AG04449 (cell line): ENCODE data around the gene TCTN2.

ENCODE experiments used
- CTCF ChIA-PET: fragments of 350-600 bp; formaldehyde crosslinking; extraction: SDS; loops from one replicate; lab custom pipeline; 2021; ENCODE audit warnings: antibody characterized with exemption; lab: Yijun Ruan, JAX
- POLR2A ChIA-PET: fragments of 400-600, 350-600 bp; formaldehyde crosslinking; extraction: SDS; loops from one replicate; lab custom pipeline; 2020; ENCODE audit warnings: antibody characterized with exemption, inconsistent platforms; lab: Yijun Ruan, JAX
- DNase-seq: peaks from one replicate; pipeline ENCODE4 v3.0.0-alpha.2; 2010; ENCODE audit warnings: low read depth, low spot score
- H3K4me3 ChIP-seq: 2 replicates; pipeline ENCODE4 v1.5.1; 2011; ENCODE audit warnings: low read depth, mild to moderate bottlenecking, control low read depth, low read length
- TF ChIP-seq, protein P1 (sequence below): IDR thresholded peaks from one replicate; pipeline ENCODE4 v1.5.1; 2011; ENCODE audit warnings: mild to moderate bottlenecking, moderate library complexity, low read length, control low read depth, inconsistent platforms; ENCODE audit not compliant: insufficient read depth; ENCODE audit errors: missing control alignments

Gene TCTN2

DNA sequence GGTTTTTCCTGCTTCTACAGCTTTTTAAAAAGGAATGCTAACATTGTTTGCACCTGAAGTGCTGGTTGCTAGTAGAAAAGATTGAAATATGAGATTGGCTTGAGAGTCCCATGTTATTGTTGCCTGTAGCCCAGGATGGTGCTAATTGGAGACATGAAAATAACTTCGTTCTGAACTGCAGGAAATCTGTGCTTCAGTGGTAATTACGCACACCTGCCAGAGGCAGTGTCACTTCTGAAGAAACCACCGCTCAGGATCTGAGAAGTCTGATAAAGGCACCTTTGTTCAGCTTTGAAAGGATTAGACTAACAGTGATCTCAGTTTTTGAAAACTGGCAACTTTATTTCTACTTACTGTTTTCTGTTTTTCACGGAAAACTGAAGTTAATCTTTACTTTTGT is 25.7 kb downstream of the TCTN2 start:
- TF ChIP-seq, protein P1, sequence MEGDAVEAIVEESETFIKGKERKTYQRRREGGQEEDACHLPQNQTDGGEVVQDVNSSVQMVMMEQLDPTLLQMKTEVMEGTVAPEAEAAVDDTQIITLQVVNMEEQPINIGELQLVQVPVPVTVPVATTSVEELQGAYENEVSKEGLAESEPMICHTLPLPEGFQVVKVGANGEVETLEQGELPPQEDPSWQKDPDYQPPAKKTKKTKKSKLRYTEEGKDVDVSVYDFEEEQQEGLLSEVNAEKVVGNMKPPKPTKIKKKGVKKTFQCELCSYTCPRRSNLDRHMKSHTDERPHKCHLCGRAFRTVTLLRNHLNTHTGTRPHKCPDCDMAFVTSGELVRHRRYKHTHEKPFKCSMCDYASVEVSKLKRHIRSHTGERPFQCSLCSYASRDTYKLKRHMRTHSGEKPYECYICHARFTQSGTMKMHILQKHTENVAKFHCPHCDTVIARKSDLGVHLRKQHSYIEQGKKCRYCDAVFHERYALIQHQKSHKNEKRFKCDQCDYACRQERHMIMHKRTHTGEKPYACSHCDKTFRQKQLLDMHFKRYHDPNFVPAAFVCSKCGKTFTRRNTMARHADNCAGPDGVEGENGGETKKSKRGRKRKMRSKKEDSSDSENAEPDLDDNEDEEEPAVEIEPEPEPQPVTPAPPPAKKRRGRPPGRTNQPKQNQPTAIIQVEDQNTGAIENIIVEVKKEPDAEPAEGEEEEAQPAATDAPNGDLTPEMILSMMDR: no peak
- DNase-seq: no peak
- ChIA-PET CTCF (interaction anchor here (1.0 kb wide), 1 partner anchor 10 kb away, joined by 3 read pairs; no protein-coding TSS in a partner anchor), POLR2A (no interaction called here)
- no peak overlapping the region for H3K4me3 ChIP-seq

DNA sequence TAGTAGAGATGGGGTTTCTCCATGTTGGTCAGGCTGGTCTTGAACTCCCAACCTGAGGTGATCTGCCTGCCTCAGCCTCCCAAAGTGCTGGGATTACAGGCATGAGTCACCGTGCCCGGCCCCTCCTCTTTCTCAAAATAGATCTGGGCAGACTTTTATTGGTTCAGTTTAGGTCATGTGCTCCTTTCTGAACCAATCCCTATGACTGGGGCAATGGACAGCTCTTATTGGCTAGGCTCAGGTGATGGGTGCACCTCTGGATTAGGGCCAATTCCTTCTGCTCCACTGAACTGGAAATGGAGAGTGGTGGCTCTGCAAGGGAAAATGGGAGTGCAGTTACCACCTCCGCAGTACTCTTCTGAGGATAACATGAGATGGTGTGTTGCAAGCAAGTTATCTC is 35.0 kb downstream of the TCTN2 start:
- no peak for DNase-seq
- ChIA-PET POLR2A (no interaction called here), CTCF (no interaction called here)
- TF ChIP-seq, protein P1: no peak
- no peak overlapping the region for H3K4me3 ChIP-seq

DNA sequence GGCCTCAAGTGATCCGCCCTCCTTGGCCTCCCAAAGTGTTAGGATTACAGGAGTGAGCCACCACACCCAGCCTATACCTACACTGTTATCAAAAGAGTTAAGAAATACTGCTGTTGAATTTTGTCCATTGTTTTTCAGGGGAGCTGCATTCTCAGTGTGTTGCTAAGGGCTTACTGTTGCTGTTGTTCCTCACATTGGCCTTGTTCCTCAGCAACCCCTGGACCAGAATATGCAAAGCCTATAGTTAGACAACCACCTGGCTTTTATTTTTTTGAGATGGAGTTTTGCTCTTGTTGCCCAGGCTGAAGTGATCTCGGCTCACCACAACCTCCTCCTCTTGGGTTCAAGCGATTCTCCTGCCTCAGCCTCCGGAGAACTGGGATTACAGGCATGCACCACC is 36.6 kb downstream of the TCTN2 start:
- TF ChIP-seq, protein P1: no peak
- ChIA-PET POLR2A (no interaction called here), CTCF (no interaction called here)
- H3K4me3 ChIP-seq: no peak overlapping the region
- DNase-seq: no peak

DNA sequence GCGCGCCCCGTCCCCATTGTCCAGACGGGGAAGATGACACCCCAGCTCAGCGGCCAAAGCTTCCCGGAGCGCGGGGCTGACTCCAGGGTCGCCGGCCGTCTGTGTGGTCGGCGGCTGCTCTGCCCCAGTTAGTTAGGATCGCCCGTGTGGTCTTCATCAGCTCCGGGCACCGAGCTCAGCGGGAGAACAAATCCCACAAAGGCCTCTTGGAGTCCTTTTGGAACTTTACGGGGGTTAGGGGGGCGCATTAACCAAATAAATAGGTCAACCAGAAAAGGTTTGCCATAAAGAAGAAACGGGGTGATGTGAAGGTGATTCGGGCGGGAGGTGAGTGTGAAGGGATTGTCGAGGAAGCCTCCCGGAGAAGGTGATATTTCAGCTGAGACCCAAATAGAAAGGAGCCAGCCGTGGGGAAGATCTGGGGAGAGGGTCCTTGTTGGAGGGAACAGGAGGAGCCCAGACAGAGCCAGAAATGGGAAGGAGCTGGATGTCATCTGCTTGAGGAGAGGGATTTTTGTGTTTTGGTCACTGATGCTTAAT is 41.9 kb downstream of the TCTN2 start:
- TF ChIP-seq, protein P1: no peak
- H3K4me3 ChIP-seq: peak overlapping the region; percentile 94
- DNase-seq: no peak
- CTCF ChIA-PET: interaction anchor here (1.0 to 1.3 kb wide), 3 partner anchors 11 to 320 kb away, joined by 3 to 4 read pairs (median 4); no protein-coding TSS in a partner anchor
- POLR2A ChIA-PET: interaction anchor here (0.8 to 1.1 kb wide), 3 partner anchors 34 to 1080 kb away, joined by 3 to 5 read pairs (median 5); no protein-coding TSS in a partner anchor

DNA sequence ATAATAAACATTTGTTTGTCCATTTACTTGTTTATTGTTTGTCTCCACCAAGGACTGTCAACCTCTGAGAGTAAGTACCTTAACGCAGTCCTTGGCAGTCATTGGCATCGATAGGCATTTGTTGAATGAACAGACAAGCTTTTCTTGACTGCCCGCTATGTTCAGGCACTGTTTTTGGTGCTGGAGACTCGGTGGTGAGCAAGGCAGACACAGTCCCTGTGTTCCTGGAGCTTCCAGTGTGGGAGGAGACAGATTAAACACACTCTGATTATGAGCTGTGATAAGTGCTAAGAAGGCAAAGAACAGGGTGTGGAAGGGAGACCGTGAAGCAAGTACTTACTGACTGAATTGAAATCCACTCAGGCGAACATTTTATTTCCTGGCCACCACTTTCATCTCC is 42.5 kb downstream of the TCTN2 start:
- no peak for DNase-seq
- POLR2A ChIA-PET: interaction anchor here (1.1 kb wide), 1 partner anchor 34 kb away, joined by 3 read pairs; no protein-coding TSS in a partner anchor
- CTCF ChIA-PET: interaction anchor here (1.0 to 1.1 kb wide), 2 partner anchors 11 to 319 kb away, joined by 3 to 4 read pairs; no protein-coding TSS in a partner anchor
- TF ChIP-seq, protein P1: no peak
- peak overlapping the region; percentile 94 for H3K4me3 ChIP-seq

DNA sequence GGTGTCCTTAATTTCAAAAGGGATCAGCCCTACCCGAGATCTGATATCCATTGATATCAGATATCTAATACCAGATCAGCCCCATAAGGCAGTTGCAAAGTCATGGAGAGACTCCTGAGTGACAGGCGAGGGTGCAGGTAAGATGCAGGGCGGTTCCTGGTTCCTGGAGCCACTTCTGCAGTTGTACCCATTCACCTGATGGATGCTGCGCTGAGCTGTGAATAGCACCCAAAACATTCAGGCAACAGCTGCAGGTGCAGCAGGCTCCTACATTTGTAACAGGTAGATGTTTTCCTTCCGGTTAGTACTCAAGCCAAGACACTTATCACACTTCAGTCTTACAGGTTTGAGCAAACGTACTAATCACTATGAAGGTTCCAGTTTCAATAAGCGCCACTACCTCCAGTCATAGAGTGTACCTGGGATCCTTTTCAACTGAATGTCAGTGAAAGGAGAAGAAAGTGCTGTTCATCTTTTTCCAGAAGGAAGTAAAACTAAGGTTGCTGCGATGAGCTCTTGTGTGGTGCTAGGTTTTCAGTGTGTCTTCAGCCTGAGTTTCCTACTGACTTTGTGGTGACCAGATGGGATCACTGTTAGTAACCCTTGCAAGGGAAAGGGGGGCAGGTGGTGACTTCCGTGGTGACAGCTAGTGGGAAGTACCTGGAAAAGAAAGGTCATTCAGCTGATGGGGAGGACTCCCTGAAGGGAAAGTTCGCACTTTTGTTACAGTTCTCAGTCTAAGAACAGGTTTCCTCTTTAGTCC is 43.1 kb downstream of the TCTN2 start:
- POLR2A ChIA-PET: interaction anchor here (0.6 to 1.1 kb wide), 2 partner anchors 24 to 35 kb away, joined by 3 read pairs; no protein-coding TSS in a partner anchor
- CTCF ChIA-PET: interaction anchor here (1.0 to 1.1 kb wide), 2 partner anchors 12 to 319 kb away, joined by 3 to 4 read pairs; no protein-coding TSS in a partner anchor
- TF ChIP-seq, protein P1: no peak
- H3K4me3 ChIP-seq: peak overlapping the region; percentile 1; the same call in 1 of the 2 replicates
- DNase-seq: no peak
